ENCODE data around the gene ISOC2.

Gene ISOC2

DNA sequence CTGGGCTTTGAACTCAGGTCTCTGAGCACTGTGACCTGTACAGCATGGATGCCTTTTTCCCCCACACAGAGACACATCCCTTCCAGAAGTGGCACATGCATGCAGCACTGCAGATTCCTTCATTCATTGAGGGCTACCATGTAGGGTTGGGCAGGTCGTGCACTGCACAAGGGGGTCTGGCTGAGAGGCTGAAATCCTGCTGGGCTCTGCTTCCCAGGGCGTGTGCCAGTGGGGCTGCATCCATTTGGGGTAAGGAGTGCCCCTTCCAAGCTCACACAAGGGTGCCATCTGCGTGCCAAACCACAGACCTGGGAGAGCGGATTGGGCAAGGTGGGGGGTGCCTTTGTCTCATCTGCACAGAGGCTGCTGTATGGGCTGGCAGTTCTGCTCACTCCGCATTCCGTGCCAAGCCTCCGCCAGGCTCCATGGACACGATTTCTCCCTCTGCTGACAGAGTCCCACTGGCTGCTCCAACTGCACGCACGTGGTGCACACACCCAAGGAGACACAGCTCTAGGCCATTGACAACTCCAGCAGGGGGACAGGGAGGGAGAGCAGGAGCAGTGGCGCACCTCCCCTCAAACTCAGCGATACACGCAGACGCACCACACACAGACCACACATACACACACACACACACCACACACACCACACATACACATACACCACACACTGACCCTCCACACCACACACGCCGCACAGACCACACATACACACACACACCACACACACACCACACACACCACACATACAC, 13.8 kb downstream of the ISOC2 start:
- no peaks in the 10 kb centered on the region for H3K36me3 ChIP-seq (ENCODE audit: insufficient read depth, low read length)
- TF ChIP-seq EZH2 (IDR thresholded peaks at IDR 0.05; ENCODE audit: borderline replicate concordance, low read length) = no peak
- TF ChIP-seq, protein P1, sequence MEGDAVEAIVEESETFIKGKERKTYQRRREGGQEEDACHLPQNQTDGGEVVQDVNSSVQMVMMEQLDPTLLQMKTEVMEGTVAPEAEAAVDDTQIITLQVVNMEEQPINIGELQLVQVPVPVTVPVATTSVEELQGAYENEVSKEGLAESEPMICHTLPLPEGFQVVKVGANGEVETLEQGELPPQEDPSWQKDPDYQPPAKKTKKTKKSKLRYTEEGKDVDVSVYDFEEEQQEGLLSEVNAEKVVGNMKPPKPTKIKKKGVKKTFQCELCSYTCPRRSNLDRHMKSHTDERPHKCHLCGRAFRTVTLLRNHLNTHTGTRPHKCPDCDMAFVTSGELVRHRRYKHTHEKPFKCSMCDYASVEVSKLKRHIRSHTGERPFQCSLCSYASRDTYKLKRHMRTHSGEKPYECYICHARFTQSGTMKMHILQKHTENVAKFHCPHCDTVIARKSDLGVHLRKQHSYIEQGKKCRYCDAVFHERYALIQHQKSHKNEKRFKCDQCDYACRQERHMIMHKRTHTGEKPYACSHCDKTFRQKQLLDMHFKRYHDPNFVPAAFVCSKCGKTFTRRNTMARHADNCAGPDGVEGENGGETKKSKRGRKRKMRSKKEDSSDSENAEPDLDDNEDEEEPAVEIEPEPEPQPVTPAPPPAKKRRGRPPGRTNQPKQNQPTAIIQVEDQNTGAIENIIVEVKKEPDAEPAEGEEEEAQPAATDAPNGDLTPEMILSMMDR (IDR thresholded peaks at IDR 0.05; ENCODE audit: low read length) = no peak
- H3K27me3 ChIP-seq (ENCODE audit: insufficient read depth, low read length) = no peaks in the 10 kb centered on the region; the same call in 1 of the 2 replicates
- H3K9me2 ChIP-seq (ENCODE audit: low read depth, low read length) = no peaks in the 10 kb centered on the region
- H3K4me2 ChIP-seq (ENCODE audit: low read length) = no peak overlapping the region
- no peak overlapping the region for H2AFZ ChIP-seq (ENCODE audit: low read length)
- no peaks in the 10 kb centered on the region for H3K9me3 ChIP-seq (ENCODE audit: low read length)
- H3K79me2 ChIP-seq (ENCODE audit: insufficient read depth, low read length) = no peaks in the 10 kb centered on the region
- no peak overlapping the region for H3K27ac ChIP-seq (ENCODE audit: low read depth, low read length, poor library complexity, severe bottlenecking)
- H3F3A ChIP-seq (ENCODE audit: insufficient read depth, low read length) = no peaks in the 10 kb centered on the region
- no peak overlapping the region for H3K9ac ChIP-seq (ENCODE audit: low read length)
- peaks cover 13% of the 10 kb centered on the region for H3K4me1 ChIP-seq (ENCODE audit: insufficient read depth, low read length, severe bottlenecking)
- H3K4me3 ChIP-seq (ENCODE audit: low read depth, low read length, poor library complexity, severe bottlenecking) = no peak overlapping the region
- H4K20me1 ChIP-seq (ENCODE audit: insufficient read depth, low read length) = no peaks in the 10 kb centered on the region

DNA sequence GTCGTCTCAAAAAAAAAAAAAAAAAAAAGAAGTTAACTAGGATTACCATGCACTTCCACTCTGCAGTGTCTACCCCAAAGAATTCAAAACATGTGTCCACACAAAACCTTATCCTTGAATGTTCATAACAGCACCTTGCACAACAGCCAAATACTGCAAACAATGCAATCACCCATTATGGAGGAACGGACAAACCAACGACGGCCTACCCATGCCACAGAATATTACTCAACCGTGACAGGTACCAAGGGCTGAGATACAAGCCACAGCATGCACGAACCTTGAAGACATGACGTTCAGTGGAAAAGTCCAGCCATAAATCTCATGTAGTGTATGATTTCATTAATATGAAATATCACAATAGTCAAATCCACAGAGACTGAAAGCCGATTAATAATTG, 15.4 kb downstream of the ISOC2 start:
- Histone ChIP-seq H3K9ac (ENCODE audit: low read length) (no peak overlapping the region), H3K4me2 (ENCODE audit: low read length) (no peak overlapping the region), H2AFZ (ENCODE audit: low read length) (no peak overlapping the region), H3F3A (ENCODE audit: insufficient read depth, low read length) (no peaks in the 10 kb centered on the region), H3K4me3 (ENCODE audit: low read depth, low read length, poor library complexity, severe bottlenecking) (no peak overlapping the region), H3K9me2 (ENCODE audit: low read depth, low read length) (no peaks in the 10 kb centered on the region), H3K4me1 (ENCODE audit: insufficient read depth, low read length, severe bottlenecking) (no peaks in the 10 kb centered on the region), H3K36me3 (ENCODE audit: insufficient read depth, low read length) (no peaks in the 10 kb centered on the region), H4K20me1 (ENCODE audit: insufficient read depth, low read length) (no peaks in the 10 kb centered on the region), H3K27ac (ENCODE audit: low read depth, low read length, poor library complexity, severe bottlenecking) (no peak overlapping the region), H3K27me3 (ENCODE audit: insufficient read depth, low read length) (no peaks in the 10 kb centered on the region), H3K79me2 (ENCODE audit: insufficient read depth, low read length) (no peaks in the 10 kb centered on the region), H3K9me3 (ENCODE audit: low read length) (no peaks in the 10 kb centered on the region)
- TF ChIP-seq, protein P1 (IDR thresholded peaks at IDR 0.05; ENCODE audit: low read length) = no peak
- TF ChIP-seq EZH2 (IDR thresholded peaks at IDR 0.05; ENCODE audit: borderline replicate concordance, low read length) = no peak

DNA sequence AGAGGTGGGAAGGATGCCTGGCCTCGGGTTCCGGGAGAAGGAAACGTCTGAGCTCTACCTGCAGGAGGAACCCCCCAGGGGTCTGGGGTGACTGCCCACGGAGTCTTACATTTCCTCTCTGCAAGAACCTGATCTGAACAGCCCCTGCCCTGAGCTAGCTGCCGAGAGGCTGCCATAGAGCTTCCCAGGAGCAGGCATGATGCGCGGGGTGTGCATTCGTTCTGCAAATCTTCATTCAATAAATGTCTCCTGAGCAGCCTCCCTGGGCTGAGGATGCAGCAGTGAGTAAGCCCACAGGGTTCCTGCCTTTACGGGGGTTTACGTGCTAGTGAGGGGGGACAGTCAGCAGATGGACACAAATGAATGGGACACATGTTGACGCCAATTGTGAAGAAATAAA, 16.8 kb downstream of the ISOC2 start:
- TF ChIP-seq EZH2 (IDR thresholded peaks at IDR 0.05; ENCODE audit: borderline replicate concordance, low read length) = no peak
- TF ChIP-seq, protein P1 (IDR thresholded peaks at IDR 0.05; ENCODE audit: low read length) = no peak
- no peak overlapping the region for H3K27ac ChIP-seq (ENCODE audit: low read depth, low read length, poor library complexity, severe bottlenecking)

More for the DNA sequence above, 16.8 kb downstream of the ISOC2 start:
- Histone ChIP-seq H3K4me1 (ENCODE audit: insufficient read depth, low read length, severe bottlenecking) (no peaks in the 10 kb centered on the region), H3K36me3 (ENCODE audit: insufficient read depth, low read length) (no peaks in the 10 kb centered on the region), H3K9me2 (ENCODE audit: low read depth, low read length) (no peaks in the 10 kb centered on the region), H2AFZ (ENCODE audit: low read length) (no peak overlapping the region), H3K4me2 (ENCODE audit: low read length) (no peak overlapping the region), H3K4me3 (ENCODE audit: low read depth, low read length, poor library complexity, severe bottlenecking) (no peak overlapping the region), H3K79me2 (ENCODE audit: insufficient read depth, low read length) (no peaks in the 10 kb centered on the region), H4K20me1 (ENCODE audit: insufficient read depth, low read length) (no peaks in the 10 kb centered on the region), H3K9me3 (ENCODE audit: low read length) (no peaks in the 10 kb centered on the region), H3K9ac (ENCODE audit: low read length) (no peak overlapping the region), H3F3A (ENCODE audit: insufficient read depth, low read length) (no peaks in the 10 kb centered on the region), H3K27me3 (ENCODE audit: insufficient read depth, low read length) (no peaks in the 10 kb centered on the region)

Measured in OCI-LY1 (cell line).